Erythroblast (primary cell): ENCODE data around the gene PPP1R14B.

Experiments used
- GATA1 ChIP-seq: IDR thresholded peaks from 2 replicates; pipeline ENCODE4 v1.6.1; 2011; ENCODE audit warnings: low read depth, mild to moderate bottlenecking, control low read depth, low read length, moderate library complexity
- POLR2A ChIP-seq: IDR thresholded peaks from 2 replicates; pipeline ENCODE4 v1.6.1; 2011; ENCODE audit warnings: mild to moderate bottlenecking, low read length

DNA sequence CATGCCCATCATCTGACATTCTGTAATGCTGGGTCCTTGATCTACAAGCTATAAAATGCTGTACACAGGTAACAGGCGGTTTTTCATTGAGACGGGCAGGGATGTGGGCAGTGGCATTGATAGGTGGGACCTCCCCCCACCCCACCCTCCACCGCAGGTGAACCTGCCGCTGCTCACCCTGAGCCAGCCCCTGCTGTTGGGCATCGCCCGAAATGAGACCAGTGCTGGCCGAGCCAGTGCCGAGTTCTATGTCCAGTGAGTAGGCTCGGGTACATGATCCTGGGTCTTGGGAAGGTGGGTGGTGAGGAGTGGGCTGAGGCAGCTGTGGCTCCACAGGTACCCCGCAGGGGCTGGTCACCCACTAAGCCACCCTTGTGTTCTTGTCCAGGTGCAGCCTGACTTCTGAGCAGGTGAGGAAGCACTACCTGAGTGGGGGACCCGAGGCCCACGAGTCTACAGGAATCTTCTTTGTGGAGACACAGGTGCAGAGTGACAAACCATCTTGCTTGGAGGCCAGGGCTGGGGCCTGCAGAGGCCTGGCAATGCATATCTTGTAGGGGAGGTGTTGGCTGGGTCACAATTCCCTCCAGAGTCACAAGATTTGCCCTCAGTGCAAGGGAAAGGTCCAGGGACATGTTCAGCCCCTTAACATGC lies 17.5 kb downstream of the PPP1R14B start:
- TF ChIP-seq POLR2A: no peak
- TF ChIP-seq GATA1: no peak
